ENCODE measurements around the gene SEPTIN10.

Gene SEPTIN10

DNA sequence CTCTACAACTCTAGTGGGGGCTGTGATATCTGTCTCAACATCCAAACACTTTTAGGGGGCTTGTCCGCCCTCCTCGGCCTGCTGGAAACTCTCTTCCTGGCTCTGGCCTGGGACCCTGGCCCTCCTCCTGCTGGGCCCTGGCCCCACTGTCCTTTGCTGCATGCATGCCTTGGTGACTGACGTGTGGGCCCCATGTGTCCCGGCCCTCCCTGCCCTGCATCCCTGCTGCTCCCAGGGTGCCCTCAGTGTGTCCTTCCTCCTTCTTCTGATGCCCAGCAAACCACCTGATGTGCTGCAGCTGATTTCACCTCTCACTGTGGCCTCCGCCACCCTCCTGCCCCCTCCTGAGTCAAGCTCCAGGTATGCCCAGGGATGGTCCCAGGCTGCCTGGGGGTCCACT, 101.7 kb downstream of the SEPTIN10 start:
- no peak overlapping the region for H3K4me3 ChIP-seq (ENCODE audit: low read depth, low read length)
- no peak for DNase-seq (ENCODE audit: low read depth)
- TF ChIP-seq, protein P1, sequence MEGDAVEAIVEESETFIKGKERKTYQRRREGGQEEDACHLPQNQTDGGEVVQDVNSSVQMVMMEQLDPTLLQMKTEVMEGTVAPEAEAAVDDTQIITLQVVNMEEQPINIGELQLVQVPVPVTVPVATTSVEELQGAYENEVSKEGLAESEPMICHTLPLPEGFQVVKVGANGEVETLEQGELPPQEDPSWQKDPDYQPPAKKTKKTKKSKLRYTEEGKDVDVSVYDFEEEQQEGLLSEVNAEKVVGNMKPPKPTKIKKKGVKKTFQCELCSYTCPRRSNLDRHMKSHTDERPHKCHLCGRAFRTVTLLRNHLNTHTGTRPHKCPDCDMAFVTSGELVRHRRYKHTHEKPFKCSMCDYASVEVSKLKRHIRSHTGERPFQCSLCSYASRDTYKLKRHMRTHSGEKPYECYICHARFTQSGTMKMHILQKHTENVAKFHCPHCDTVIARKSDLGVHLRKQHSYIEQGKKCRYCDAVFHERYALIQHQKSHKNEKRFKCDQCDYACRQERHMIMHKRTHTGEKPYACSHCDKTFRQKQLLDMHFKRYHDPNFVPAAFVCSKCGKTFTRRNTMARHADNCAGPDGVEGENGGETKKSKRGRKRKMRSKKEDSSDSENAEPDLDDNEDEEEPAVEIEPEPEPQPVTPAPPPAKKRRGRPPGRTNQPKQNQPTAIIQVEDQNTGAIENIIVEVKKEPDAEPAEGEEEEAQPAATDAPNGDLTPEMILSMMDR (IDR thresholded peaks at IDR 0.05; ENCODE audit: insufficient read depth, low read depth, low read length, missing control alignments), result no peak

DNA sequence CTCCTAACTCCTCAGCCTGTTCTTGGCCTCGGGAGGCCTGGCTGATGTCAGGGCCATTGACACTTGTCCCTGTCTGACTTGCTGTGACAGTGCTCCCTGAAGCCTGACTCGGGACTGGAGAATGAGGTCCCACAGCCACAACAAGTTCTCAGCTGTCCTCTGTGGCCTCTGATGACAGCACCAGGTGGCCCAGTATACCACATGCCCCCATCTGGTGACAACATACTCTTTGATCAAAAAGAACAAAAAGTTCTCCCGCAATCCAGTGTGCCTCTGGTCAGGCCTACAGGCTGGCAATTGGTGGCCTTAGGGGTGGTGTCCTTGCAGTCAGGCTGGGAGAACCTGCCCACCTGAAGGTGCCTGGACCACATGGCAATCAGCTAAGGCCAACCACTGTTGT, 102.6 kb downstream of the SEPTIN10 start:
- TF ChIP-seq, protein P1 (IDR thresholded peaks at IDR 0.05; ENCODE audit: insufficient read depth, low read depth, low read length, missing control alignments), result no peak
- DNase-seq (ENCODE audit: low read depth), result peak; percentile 48

DNA sequence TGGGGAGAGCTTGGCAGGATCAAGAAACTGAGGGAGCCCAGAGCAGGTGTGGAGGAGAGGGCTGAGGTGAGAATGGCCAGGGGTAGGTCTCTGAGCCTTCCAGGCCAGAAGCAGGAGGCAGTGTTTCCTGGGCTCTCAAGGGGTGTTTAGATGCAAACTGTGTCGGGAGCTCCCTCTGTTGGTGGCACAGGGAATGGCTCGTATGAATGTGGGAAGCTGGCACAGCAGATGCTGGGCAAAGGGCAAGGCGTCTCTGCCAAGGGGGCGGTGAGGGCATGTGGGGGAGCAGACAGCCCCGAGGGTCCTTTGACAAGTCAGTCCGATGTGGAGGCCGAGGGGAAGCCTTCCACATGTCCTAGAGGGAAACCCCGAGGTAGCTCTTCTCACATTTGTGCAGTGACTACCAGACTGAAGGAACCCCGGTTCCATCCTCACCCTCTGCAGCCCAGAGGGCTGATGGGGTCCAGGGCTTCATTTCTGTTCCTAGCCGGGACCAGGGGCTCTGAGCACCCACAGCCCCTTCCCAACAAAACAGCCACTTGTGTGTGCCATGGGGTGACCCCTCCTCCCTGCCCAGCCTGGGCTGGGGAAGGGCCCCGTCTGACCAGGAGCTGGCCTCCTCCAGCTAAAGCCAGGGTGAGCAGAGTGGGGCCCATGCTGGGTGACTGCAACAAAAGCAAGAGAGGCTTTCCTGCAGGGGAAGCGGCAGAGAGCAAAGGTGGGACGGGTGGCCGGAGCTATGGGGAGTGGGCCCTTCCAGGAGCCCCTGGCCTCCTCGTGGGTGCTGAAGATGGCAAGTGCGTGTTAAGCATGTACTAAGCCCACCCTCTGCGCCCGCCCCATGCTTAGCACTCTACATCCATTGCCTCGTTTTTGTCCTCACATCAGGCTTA, 103.4 kb downstream of the SEPTIN10 start:
- TF ChIP-seq, protein P1 (IDR thresholded peaks at IDR 0.05; ENCODE audit: insufficient read depth, low read depth, low read length, missing control alignments), result peak; percentile 98
- no peak overlapping the region for H3K4me3 ChIP-seq (ENCODE audit: low read depth, low read length)
- peak; percentile 83 for DNase-seq (ENCODE audit: low read depth)

More for the DNA sequence above, 102.6 kb downstream of the SEPTIN10 start:
- no peak overlapping the region for H3K4me3 ChIP-seq (ENCODE audit: low read depth, low read length)

DNA sequence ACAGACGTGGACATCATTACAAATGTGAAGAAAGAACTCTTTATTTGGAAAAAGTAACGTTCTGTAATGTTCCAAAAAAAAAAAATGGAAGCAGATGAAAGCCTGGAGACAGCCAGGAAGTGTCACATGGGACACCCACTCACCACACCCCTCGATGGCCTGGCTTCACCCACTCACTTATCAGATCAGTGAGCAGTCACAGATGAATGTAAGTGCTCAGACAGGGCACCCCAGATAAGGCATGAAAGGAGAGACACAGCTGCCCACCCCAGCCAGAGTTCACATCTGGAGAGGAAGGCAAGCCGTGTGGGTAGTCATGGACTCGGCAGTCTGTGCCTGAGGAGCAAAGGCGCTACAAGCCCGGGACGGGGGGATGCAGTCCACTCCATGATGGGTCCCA, 105.2 kb downstream of the SEPTIN10 start:
- no peak for DNase-seq (ENCODE audit: low read depth)
- H3K4me3 ChIP-seq (ENCODE audit: low read depth, low read length), result no peak overlapping the region
- TF ChIP-seq, protein P1 (IDR thresholded peaks at IDR 0.05; ENCODE audit: insufficient read depth, low read depth, low read length, missing control alignments), result no peak

DNA sequence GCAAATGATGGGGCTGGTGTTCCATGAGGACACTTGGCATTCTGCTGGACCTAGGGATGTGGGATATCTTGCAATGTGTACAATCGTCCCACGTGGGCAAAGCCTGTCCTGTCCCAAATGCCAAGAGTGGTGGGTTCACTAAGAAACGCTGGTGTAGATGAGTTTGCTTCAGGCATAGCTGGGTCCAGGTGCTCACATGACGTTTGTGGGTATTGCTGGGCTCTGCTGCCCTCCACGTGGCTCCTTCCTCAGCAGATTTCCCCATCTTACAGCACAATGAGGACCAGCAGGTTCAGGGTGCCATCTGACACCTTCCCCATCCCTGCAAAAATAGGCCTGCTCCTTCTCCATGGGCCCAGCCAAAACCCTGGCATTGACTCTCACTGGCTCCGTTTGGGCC, 105.9 kb downstream of the SEPTIN10 start:
- TF ChIP-seq, protein P1 (IDR thresholded peaks at IDR 0.05; ENCODE audit: insufficient read depth, low read depth, low read length, missing control alignments), result no peak
- no peak for DNase-seq (ENCODE audit: low read depth)
- H3K4me3 ChIP-seq (ENCODE audit: low read depth, low read length), result no peak overlapping the region

DNA sequence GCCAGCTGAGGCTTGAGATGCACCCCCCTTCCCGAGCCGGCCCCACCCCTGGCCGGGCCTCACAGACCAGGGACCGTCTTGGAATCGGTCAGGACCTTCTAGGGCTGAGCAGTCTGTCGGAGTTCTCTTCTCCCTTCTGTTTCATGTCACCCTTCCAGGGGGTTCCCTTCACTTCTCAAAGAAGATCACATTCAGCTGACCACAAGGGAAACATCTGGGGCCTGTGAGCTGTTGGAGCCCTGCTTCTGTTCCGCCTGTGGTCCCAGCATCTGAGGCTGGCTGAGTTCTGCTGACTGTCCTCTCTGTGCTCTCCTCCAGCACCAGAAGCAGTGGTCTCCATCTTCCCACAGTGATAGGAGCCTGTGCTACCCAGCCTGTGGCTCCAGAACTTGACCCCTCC, 106.5 kb downstream of the SEPTIN10 start:
- H3K4me3 ChIP-seq (ENCODE audit: low read depth, low read length), result no peak overlapping the region
- peak; percentile 49 for DNase-seq (ENCODE audit: low read depth)
- TF ChIP-seq, protein P1 (IDR thresholded peaks at IDR 0.05; ENCODE audit: insufficient read depth, low read depth, low read length, missing control alignments), result no peak
